Hematopoietic multipotent progenitor cell treated with erythropoietin and hydrocortisone succinate and interleukin-3 and kit ligand, for 15 days (in vitro differentiated cells): ENCODE data around the gene PDIA6.

ENCODE experiments used
- DNase-seq: peaks from one replicate; pipeline ENCODE4 v3.0.0-alpha.2; 2015; ENCODE audit warnings: low spot score

Gene PDIA6

GRCh38 chr2:10812362-10813162 is at the start of gene PDIA6:
PDIA6 (minus strand) TSS chr2:10812785; CDS start chr2:10812696, 89 bp downstream.
- DNase-seq, result peak; percentile 95

GRCh38 chr2:10862330-10862729 is 49.7 kb upstream of the PDIA6 start:
- no peak for DNase-seq

GRCh38 chr2:10861765-10862164 is 49.2 kb upstream of the PDIA6 start:
- no peak for DNase-seq

GRCh38 chr2:10860814-10861325 is 48.3 kb upstream of the PDIA6 start:
- DNase-seq, result no peak

GRCh38 chr2:10860081-10860813 is 47.7 kb upstream of the PDIA6 start:
- no peak for DNase-seq

GRCh38 chr2:10859278-10859677 is 46.7 kb upstream of the PDIA6 start:
- DNase-seq, result no peak

GRCh38 chr2:10848541-10848940 is 36.0 kb upstream of the PDIA6 start:
- no peak for DNase-seq

- no peak for DNase-seq
Observed at GRCh38 chr2:10847008-10847407, 34.4 kb upstream of the PDIA6 start.

- DNase-seq, result no peak
Observed at GRCh38 chr2:10846110-10846861, 33.7 kb upstream of the PDIA6 start.

GRCh38 chr2:10845640-10846039 is 33.1 kb upstream of the PDIA6 start:
- DNase-seq, result no peak

GRCh38 chr2:10844097-10844496 is 31.5 kb upstream of the PDIA6 start:
- no peak for DNase-seq

GRCh38 chr2:10842506-10842905 is 29.9 kb upstream of the PDIA6 start:
- no peak for DNase-seq

- no peak for DNase-seq
Observed at GRCh38 chr2:10841547-10842219, 29.1 kb upstream of the PDIA6 start.

- DNase-seq, result no peak
Observed at GRCh38 chr2:10839813-10840212, 27.2 kb upstream of the PDIA6 start.

- no peak for DNase-seq
Observed at GRCh38 chr2:10838734-10839133, 26.1 kb upstream of the PDIA6 start.

- no peak for DNase-seq
Observed at GRCh38 chr2:10837298-10838266, 25.0 kb upstream of the PDIA6 start.

GRCh38 chr2:10835052-10835970 is 22.7 kb upstream of the PDIA6 start:
- DNase-seq, result peak; percentile 48

- DNase-seq, result no peak
Observed at GRCh38 chr2:10834068-10834655, 21.6 kb upstream of the PDIA6 start.

GRCh38 chr2:10833021-10833420 is 20.4 kb upstream of the PDIA6 start:
- DNase-seq, result no peak
